DND-41 (cell line): ENCODE measurements around the gene PHIP.

Experiments used
- EZH2 ChIP-seq: IDR thresholded peaks from 3 replicates; pipeline ENCODE4 v1.6.1; 2012; ENCODE audit warnings: borderline replicate concordance, low read depth, mild to moderate bottlenecking, moderate library complexity, low read length, inconsistent platforms; ENCODE audit not compliant: severe bottlenecking
- TF ChIP-seq, protein P1 (sequence below): IDR thresholded peaks from 2 replicates; pipeline ENCODE4 v1.5.1; 2012; ENCODE audit warnings: borderline replicate concordance, low read length, moderate library complexity, mild to moderate bottlenecking; ENCODE audit not compliant: poor library complexity, severe bottlenecking; ENCODE audit errors: extremely low read depth

DNA sequence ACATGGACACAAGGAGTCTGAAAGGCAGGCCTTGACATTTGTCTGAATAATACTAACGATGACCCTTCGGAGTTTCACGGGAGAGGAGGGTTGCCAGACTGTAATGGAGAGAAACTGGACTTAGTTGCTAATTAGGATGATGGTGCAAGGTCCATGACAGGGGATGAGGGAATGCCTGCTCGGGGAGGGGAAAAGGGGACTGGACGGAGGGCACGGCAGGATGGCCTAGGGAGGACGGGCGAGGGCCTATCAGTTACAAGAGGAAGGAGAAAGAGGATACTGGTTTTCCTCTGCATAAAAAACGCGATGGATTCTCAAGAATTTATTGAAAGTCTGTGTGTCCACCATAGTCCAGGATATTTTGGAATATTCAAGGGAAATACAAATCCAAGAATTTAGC lies 168.0 kb downstream of the PHIP start:
- TF ChIP-seq, protein P1, sequence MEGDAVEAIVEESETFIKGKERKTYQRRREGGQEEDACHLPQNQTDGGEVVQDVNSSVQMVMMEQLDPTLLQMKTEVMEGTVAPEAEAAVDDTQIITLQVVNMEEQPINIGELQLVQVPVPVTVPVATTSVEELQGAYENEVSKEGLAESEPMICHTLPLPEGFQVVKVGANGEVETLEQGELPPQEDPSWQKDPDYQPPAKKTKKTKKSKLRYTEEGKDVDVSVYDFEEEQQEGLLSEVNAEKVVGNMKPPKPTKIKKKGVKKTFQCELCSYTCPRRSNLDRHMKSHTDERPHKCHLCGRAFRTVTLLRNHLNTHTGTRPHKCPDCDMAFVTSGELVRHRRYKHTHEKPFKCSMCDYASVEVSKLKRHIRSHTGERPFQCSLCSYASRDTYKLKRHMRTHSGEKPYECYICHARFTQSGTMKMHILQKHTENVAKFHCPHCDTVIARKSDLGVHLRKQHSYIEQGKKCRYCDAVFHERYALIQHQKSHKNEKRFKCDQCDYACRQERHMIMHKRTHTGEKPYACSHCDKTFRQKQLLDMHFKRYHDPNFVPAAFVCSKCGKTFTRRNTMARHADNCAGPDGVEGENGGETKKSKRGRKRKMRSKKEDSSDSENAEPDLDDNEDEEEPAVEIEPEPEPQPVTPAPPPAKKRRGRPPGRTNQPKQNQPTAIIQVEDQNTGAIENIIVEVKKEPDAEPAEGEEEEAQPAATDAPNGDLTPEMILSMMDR = no peak
- no peak for TF ChIP-seq EZH2
